Osteoblast (primary cell): ENCODE results near the gene CYP26B1. TPM values are rescaled to one million over a fixed set of nuclear protein-coding genes. Genes with fewer than 3 reads are reported as not detected.

Source experiments
- DNase-seq: peaks from one replicate; pipeline ENCODE4 v3.0.0; 2011; ENCODE audit warnings: low spot score, mixed read lengths; ENCODE audit not compliant: insufficient read length; ENCODE audit errors: missing footprints
- H2AFZ ChIP-seq: 2 replicates; pipeline ENCODE4 v1.6.0; 2011; ENCODE audit warnings: mild to moderate bottlenecking, low read length
- H3K27ac ChIP-seq: 2 replicates; pipeline ENCODE4 v1.5.1; 2011; ENCODE audit warnings: mild to moderate bottlenecking, low read depth, low read length, moderate library complexity
- H3K27me3 ChIP-seq: 2 replicates; pipeline ENCODE4 v1.6.0; 2012; ENCODE audit warnings: mild to moderate bottlenecking, control low read depth, inconsistent platforms, low read length, moderate library complexity; ENCODE audit not compliant: insufficient read depth
- H3K36me3 ChIP-seq: 2 replicates; pipeline ENCODE4 v1.5.1; 2011; ENCODE audit warnings: mild to moderate bottlenecking, low read length, control low read depth, moderate library complexity; ENCODE audit not compliant: insufficient read depth
- H3K4me1 ChIP-seq: 2 replicates; pipeline ENCODE4 v1.5.1; 2011; ENCODE audit warnings: mild to moderate bottlenecking, low read length, control low read depth, moderate library complexity; ENCODE audit not compliant: insufficient read depth
- H3K4me2 ChIP-seq: 2 replicates; pipeline ENCODE4 v1.6.0; 2011; ENCODE audit warnings: mild to moderate bottlenecking, low read length; ENCODE audit not compliant: insufficient read depth
- H3K4me3 ChIP-seq: fragments of 200-600 bp; sonication (generic); 3 replicates; pipeline ENCODE4 v1.5.1; 2012; ENCODE audit warnings: mild to moderate bottlenecking, low read length, inconsistent platforms; ENCODE audit not compliant: insufficient read depth
- H3K79me2 ChIP-seq: 2 replicates; pipeline ENCODE4 v1.6.0; 2012; ENCODE audit warnings: mild to moderate bottlenecking, low read length, control low read depth, inconsistent platforms; ENCODE audit not compliant: insufficient read depth
- H3K9me3 ChIP-seq: 2 replicates; pipeline ENCODE4 v1.5.1; 2011; ENCODE audit warnings: low read depth, low read length, control low read depth
- H4K20me1 ChIP-seq: 2 replicates; pipeline ENCODE4 v1.6.0; 2012; ENCODE audit warnings: mild to moderate bottlenecking, low read length, control low read depth; ENCODE audit not compliant: insufficient read depth
- total RNA-seq: library from RNA; depleted of rRNA; stranded (reverse); fragments of >200 nt; gene quantifications from 2 replicates; pipeline ENCODE4 v1.2.3, GENCODE V29; 2012
- TF ChIP-seq, protein P1 (sequence below): IDR thresholded peaks from 2 replicates; pipeline ENCODE4 v1.5.1; 2011; ENCODE audit warnings: mild to moderate bottlenecking, low read depth, low read length, moderate library complexity; ENCODE audit errors: extremely low read depth

The CYP26B1 gene
- total RNA-seq, 1 donor = under 0.01 TPM

GRCh38 chr2:72124376-72124775 is 23.3 kb downstream of the CYP26B1 start:
- no peak for DNase-seq
- Histone ChIP-seq H3K4me1 (no peaks in the 10 kb centered on the region), H3K9me3 (no peaks in the 10 kb centered on the region), H3K36me3 (no peaks in the 10 kb centered on the region), H2AFZ (no peak overlapping the region), H3K4me3 (no peak overlapping the region), H4K20me1 (no peaks in the 10 kb centered on the region), H3K27ac (no peak overlapping the region), H3K27me3 (peaks cover 55% of the 10 kb centered on the region), H3K79me2 (no peaks in the 10 kb centered on the region), H3K4me2 (no peak overlapping the region)
- TF ChIP-seq, protein P1, sequence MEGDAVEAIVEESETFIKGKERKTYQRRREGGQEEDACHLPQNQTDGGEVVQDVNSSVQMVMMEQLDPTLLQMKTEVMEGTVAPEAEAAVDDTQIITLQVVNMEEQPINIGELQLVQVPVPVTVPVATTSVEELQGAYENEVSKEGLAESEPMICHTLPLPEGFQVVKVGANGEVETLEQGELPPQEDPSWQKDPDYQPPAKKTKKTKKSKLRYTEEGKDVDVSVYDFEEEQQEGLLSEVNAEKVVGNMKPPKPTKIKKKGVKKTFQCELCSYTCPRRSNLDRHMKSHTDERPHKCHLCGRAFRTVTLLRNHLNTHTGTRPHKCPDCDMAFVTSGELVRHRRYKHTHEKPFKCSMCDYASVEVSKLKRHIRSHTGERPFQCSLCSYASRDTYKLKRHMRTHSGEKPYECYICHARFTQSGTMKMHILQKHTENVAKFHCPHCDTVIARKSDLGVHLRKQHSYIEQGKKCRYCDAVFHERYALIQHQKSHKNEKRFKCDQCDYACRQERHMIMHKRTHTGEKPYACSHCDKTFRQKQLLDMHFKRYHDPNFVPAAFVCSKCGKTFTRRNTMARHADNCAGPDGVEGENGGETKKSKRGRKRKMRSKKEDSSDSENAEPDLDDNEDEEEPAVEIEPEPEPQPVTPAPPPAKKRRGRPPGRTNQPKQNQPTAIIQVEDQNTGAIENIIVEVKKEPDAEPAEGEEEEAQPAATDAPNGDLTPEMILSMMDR = no peak

DNA sequence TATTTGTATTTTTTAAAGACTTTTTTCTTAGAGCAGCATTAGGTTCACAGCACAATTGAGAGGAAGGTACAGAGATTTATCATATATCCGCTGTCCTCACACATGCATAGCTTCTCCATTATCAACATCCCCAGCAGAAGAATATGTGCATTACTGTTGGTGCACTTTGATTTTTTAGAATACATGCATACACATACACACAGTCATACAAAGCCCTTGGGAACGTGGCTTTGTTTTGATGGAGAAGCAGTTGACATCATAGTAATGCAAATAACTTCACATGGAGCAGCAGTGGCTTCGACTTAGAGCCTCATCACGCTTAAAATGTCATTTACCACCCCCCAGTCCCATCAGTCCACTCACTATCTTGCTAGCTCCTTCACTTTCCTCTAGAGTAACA is 26.5 kb downstream of the CYP26B1 start:
- H3K79me2 ChIP-seq = no peaks in the 10 kb centered on the region
- no peak overlapping the region for H3K4me2 ChIP-seq
- TF ChIP-seq, protein P1 = no peak
- no peaks in the 10 kb centered on the region for H3K9me3 ChIP-seq
- H3K4me1 ChIP-seq = peaks cover 3% of the 10 kb centered on the region
- H3K27me3 ChIP-seq = peaks cover 50% of the 10 kb centered on the region
- no peak for DNase-seq
- H3K4me3 ChIP-seq = no peak overlapping the region
- H2AFZ ChIP-seq = no peak overlapping the region
- no peak overlapping the region for H3K27ac ChIP-seq
- no peaks in the 10 kb centered on the region for H4K20me1 ChIP-seq
- no peaks in the 10 kb centered on the region for H3K36me3 ChIP-seq

DNA sequence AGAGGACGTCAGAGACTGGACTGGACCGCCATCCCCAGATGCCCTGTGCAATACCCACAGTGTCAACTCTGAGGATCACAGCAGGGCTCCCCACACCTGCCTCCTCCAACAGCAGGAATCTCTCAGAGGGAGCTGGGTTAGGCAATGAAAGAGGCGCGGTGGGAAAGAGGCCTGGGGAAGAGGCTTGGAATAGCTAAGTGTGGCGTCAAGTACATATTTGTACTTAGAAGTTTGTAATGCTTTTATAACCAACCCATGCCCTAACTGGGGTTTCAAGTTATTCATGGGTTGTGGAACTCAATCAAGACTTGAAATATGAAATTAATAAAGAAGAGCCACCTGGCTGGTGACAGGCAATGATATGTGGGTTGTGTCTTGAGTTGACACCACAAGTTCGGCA is 28.7 kb downstream of the CYP26B1 start:
- H3K9me3 ChIP-seq = no peaks in the 10 kb centered on the region
- peaks cover 34% of the 10 kb centered on the region for H3K27me3 ChIP-seq
- DNase-seq = no peak
- no peak overlapping the region for H3K4me2 ChIP-seq
- no peak overlapping the region for H2AFZ ChIP-seq
- TF ChIP-seq, protein P1 = no peak
- H3K36me3 ChIP-seq = no peaks in the 10 kb centered on the region
- H3K79me2 ChIP-seq = no peaks in the 10 kb centered on the region
- no peaks in the 10 kb centered on the region for H4K20me1 ChIP-seq
- H3K4me1 ChIP-seq = peaks cover 14% of the 10 kb centered on the region
- H3K4me3 ChIP-seq = no peak overlapping the region
- no peak overlapping the region for H3K27ac ChIP-seq

DNA sequence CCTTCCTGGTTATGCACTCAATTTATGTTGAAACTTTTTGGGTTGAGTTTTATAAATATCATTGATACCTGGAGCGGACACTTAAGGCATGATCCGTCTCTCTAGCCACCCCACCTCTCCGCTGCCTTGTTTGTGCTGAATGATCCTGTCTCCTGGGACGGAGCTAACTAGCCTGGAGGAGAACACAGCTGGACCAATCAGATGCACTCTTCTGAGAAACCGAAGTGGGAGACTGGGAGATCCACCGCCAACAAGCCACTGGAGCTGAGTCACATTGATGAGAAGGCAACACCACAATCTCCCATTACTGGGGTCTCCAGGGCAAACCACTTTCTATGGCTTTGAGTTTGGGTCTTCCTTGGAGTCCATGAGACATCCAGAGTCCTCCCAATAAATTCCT is 29.3 kb downstream of the CYP26B1 start:
- H3K9me3 ChIP-seq = no peaks in the 10 kb centered on the region
- H2AFZ ChIP-seq = no peak overlapping the region
- no peak overlapping the region for H3K4me2 ChIP-seq
- H4K20me1 ChIP-seq = no peaks in the 10 kb centered on the region
- no peaks in the 10 kb centered on the region for H3K79me2 ChIP-seq
- no peaks in the 10 kb centered on the region for H3K36me3 ChIP-seq
- peaks cover 14% of the 10 kb centered on the region for H3K4me1 ChIP-seq
- H3K27ac ChIP-seq = no peak overlapping the region
- peaks cover 30% of the 10 kb centered on the region for H3K27me3 ChIP-seq
- no peak overlapping the region for H3K4me3 ChIP-seq
- TF ChIP-seq, protein P1 = no peak
- no peak for DNase-seq
